ENCODE data around the gene SMAD2.

- TF ChIP-seq CTCF (IDR thresholded peaks at IDR 0.05; ENCODE audit: low read depth, low read length, missing input control) (no peak), MAX (IDR thresholded peaks at IDR 0.05) (no peak), JUND (IDR thresholded peaks at IDR 0.05) (no peak), SP1 (IDR thresholded peaks at IDR 0.05) (no peak), NR2F2 (IDR thresholded peaks at IDR 0.05) (no peak), REST (IDR thresholded peaks at IDR 0.05) (no peak), RAD21 (IDR thresholded peaks at IDR 0.05) (no peak), FOXA1 (IDR thresholded peaks at IDR 0.05) (no peak), ZBTB33 (IDR thresholded peaks at IDR 0.05) (no peak)
These were observed 104.0 kb downstream of the SMAD2 start for GRCh38 chr18:47826157-47827074.

All from liver (tissue), 3 donors.